Loucy (cell line): ENCODE measurements around the gene ATG10.

Experiments
- H2AFZ ChIP-seq: fragments of 200-600 bp; sonication (generic); 2 replicates; pipeline ENCODE4 v1.6.0; 2016; ENCODE audit warnings: antibody characterized with exemption, mild to moderate bottlenecking, low read length, moderate library complexity
- H3F3A ChIP-seq: fragments of 200-600 bp; 2 replicates; pipeline ENCODE4 v1.6.0; 2016; ENCODE audit warnings: antibody characterized with exemption, low read depth, mild to moderate bottlenecking
- H3K27me3 ChIP-seq: fragments of 200-600 bp; sonication (generic); 2 replicates; pipeline ENCODE4 v1.6.1; 2014; ENCODE audit warnings: low read length, mild to moderate bottlenecking; ENCODE audit not compliant: insufficient read depth, poor library complexity, severe bottlenecking
- H3K36me3 ChIP-seq: fragments of 200-600 bp; sonication (generic); 2 replicates; pipeline ENCODE4 v1.6.1; 2016; ENCODE audit warnings: low read length; ENCODE audit not compliant: insufficient read depth
- H3K4me1 ChIP-seq: fragments of 200-600 bp; sonication (generic); 2 replicates; pipeline ENCODE4 v1.5.1; 2014; ENCODE audit warnings: low read length, mild to moderate bottlenecking; ENCODE audit not compliant: insufficient read depth, poor library complexity, severe bottlenecking
- H3K4me2 ChIP-seq: fragments of 200-600 bp; sonication (generic); 2 replicates; pipeline ENCODE4 v1.6.0; 2014; ENCODE audit warnings: antibody characterized with exemption, low read length, low read depth, mild to moderate bottlenecking; ENCODE audit not compliant: poor library complexity, severe bottlenecking
- H3K4me3 ChIP-seq: fragments of 200-600 bp; sonication (generic); 2 replicates; pipeline ENCODE4 v1.5.1; 2014; ENCODE audit warnings: low read length, mild to moderate bottlenecking, mixed read lengths; ENCODE audit not compliant: poor library complexity, severe bottlenecking
- H3K79me2 ChIP-seq: fragments of 200-600 bp; sonication (generic); 2 replicates; pipeline ENCODE4 v1.6.1; 2014; ENCODE audit warnings: low read length; ENCODE audit not compliant: insufficient read depth
- H3K9ac ChIP-seq: fragments of 200-600 bp; sonication (generic); 2 replicates; pipeline ENCODE4 v1.6.0; 2014; ENCODE audit warnings: mild to moderate bottlenecking, low read depth, low read length, moderate library complexity; ENCODE audit not compliant: poor library complexity, severe bottlenecking
- H3K9me2 ChIP-seq: fragments of 200-600 bp; sonication (generic); replicated peaks from 2 replicates; pipeline ENCODE4 v1.6.1; 2016; ENCODE audit warnings: low read depth, low read length, mixed read lengths
- H3K9me3 ChIP-seq: fragments of 200-600 bp; sonication (generic); 2 replicates; pipeline ENCODE4 v1.6.1; 2014; ENCODE audit warnings: mild to moderate bottlenecking, antibody characterized with exemption, low read length, low read depth; ENCODE audit not compliant: insufficient read depth
- H4K20me1 ChIP-seq: fragments of 200-600 bp; sonication (generic); 2 replicates; pipeline ENCODE4 v1.6.0; 2014; ENCODE audit warnings: antibody characterized with exemption, low read length, mild to moderate bottlenecking; ENCODE audit not compliant: insufficient read depth, poor library complexity, severe bottlenecking
- CTCF ChIP-seq: fragments of 200-600 bp; sonication (generic); conservative IDR thresholded peaks from 2 replicates; pipeline ENCODE4 v1.5.1; 2014; ENCODE audit warnings: mild to moderate bottlenecking, antibody characterized with exemption, low read length
- EZH2phosphoT487 ChIP-seq: fragments of 200-600 bp; IDR thresholded peaks from 2 replicates; pipeline ENCODE4 v1.6.1; 2018; ENCODE audit warnings: antibody characterized with exemption, mild to moderate bottlenecking, moderate library complexity, borderline replicate concordance

ATG10 gene

GRCh38 chr5:81925009-81925408 is 46.8 kb upstream of the ATG10 start:
- H3K9ac ChIP-seq, result no peak overlapping the region
- H3K4me2 ChIP-seq, result no peak overlapping the region
- H3K27me3 ChIP-seq, result no peaks in the 10 kb centered on the region
- no peaks in the 10 kb centered on the region for H3K9me2 ChIP-seq
- TF ChIP-seq CTCF (no peak), EZH2phosphoT487 (no peak)
- no peak overlapping the region; the same call in 1 of the 2 replicates for H2AFZ ChIP-seq
- no peak overlapping the region for H3K4me3 ChIP-seq
- H3F3A ChIP-seq, result no peaks in the 10 kb centered on the region
- H4K20me1 ChIP-seq, result no peaks in the 10 kb centered on the region
- H3K4me1 ChIP-seq, result no peaks in the 10 kb centered on the region
- no peaks in the 10 kb centered on the region for H3K79me2 ChIP-seq
- no peaks in the 10 kb centered on the region for H3K36me3 ChIP-seq
- no peaks in the 10 kb centered on the region for H3K9me3 ChIP-seq

GRCh38 chr5:81925981-81926380 is 45.8 kb upstream of the ATG10 start:
- H3K4me3 ChIP-seq, result no peak overlapping the region
- TF ChIP-seq CTCF (no peak), EZH2phosphoT487 (no peak)
- no peaks in the 10 kb centered on the region for H3F3A ChIP-seq
- H3K9me2 ChIP-seq, result no peaks in the 10 kb centered on the region
- no peaks in the 10 kb centered on the region for H3K4me1 ChIP-seq
- H3K79me2 ChIP-seq, result no peaks in the 10 kb centered on the region
- H3K4me2 ChIP-seq, result no peak overlapping the region
- no peaks in the 10 kb centered on the region for H3K36me3 ChIP-seq
- no peaks in the 10 kb centered on the region for H3K9me3 ChIP-seq
- H2AFZ ChIP-seq, result no peak overlapping the region
- H4K20me1 ChIP-seq, result no peaks in the 10 kb centered on the region
- H3K9ac ChIP-seq, result no peak overlapping the region
- no peaks in the 10 kb centered on the region for H3K27me3 ChIP-seq

- Histone ChIP-seq H3K4me3 (no peak overlapping the region), H2AFZ (no peak overlapping the region), H3K9me3 (peaks cover 3% of the 10 kb centered on the region; the same call in 1 of the 2 replicates), H3K79me2 (no peaks in the 10 kb centered on the region), H3K4me2 (peak overlapping the region; percentile 16), H4K20me1 (no peaks in the 10 kb centered on the region), H3K9me2 (no peaks in the 10 kb centered on the region), H3K4me1 (peaks cover 12% of the 10 kb centered on the region), H3K27me3 (no peaks in the 10 kb centered on the region), H3K9ac (no peak overlapping the region), H3F3A (no peaks in the 10 kb centered on the region), H3K36me3 (no peaks in the 10 kb centered on the region)
- TF ChIP-seq EZH2phosphoT487 (no peak), CTCF (no peak)
Observed at GRCh38 chr5:81936066-81936465, 35.8 kb upstream of the ATG10 start.
